ENCODE results near the gene HNF1A. TPM values are rescaled to one million over a fixed set of nuclear protein-coding genes. Genes with fewer than 3 reads are reported as not detected.

Gene HNF1A
- total and polyA plus RNA-seq, 2 donors (not counting 3 experiments of a cell fraction or from before 2014, with no cell fraction given) = not detected

DNA sequence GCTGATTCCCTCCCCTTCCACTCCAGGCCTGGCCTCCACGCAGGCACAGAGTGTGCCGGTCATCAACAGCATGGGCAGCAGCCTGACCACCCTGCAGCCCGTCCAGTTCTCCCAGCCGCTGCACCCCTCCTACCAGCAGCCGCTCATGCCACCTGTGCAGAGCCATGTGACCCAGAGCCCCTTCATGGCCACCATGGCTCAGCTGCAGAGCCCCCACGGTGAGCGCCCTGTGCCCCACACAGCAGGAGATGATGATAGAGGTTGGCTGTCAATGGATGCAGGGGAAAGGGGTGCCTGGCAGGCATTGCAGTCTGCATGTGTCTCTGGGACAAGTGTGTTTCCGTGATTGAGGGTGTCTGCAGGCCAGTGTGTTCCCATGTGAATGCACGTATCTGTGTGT, 19.1 kb downstream of the HNF1A start:
- no peak for DNase-seq (ENCODE audit: low read depth, low spot score)
- CTCF ChIA-PET = interaction anchor here (0.7 to 1.0 kb wide), 3 partner anchors 8 to 63 kb away, joined by 3 to 4 read pairs (median 3); no protein-coding TSS in a partner anchor
- Histone ChIP-seq H3K36me3 (ENCODE audit: control insufficient read depth in 2 of 2, extremely low read depth in 1 of 2, insufficient read depth in 2 of 2, low read length in 2 of 2) (no peaks in the 10 kb centered on the region), H3K4me1 (ENCODE audit: control insufficient read depth, extremely low read depth, insufficient read depth, low read length) (no peaks in the 10 kb centered on the region), H3K9me1 (replicated peaks; ENCODE audit: control insufficient read depth, extremely low read depth, insufficient read depth, low read length) (no peaks in the 10 kb centered on the region), H3K79me2 (ENCODE audit: control insufficient read depth, insufficient read depth, low read length) (no peaks in the 10 kb centered on the region), H3K9ac (replicated peaks; ENCODE audit: extremely low read depth, insufficient read depth, low read length) (no peak overlapping the region), H3K27me3 (ENCODE audit: control insufficient read depth in 2 of 2, insufficient read depth in 2 of 2, low read length in 2 of 2) (peaks cover 0 to 5% of the 10 kb centered on the region in 2 experiments), H3K27ac (ENCODE audit: insufficient read depth, low read depth, low read length) (no peak overlapping the region), H2AFZ (ENCODE audit: low read depth, low read length) (no peak overlapping the region), H3K9me3 (replicated peaks; ENCODE audit: control insufficient read depth, insufficient read depth, low read length) (no peaks in the 10 kb centered on the region), H3K4me2 (ENCODE audit: insufficient read depth, low read length) (no peak overlapping the region), H4K20me1 (replicated peaks; ENCODE audit: control insufficient read depth, extremely low read depth, insufficient read depth, low read length) (no peaks in the 10 kb centered on the region), H3K4me3 (replicated peaks in 1 of 3; ENCODE audit: insufficient read depth in 1 of 3, low read depth in 1 of 3, low read length in 3 of 3) (no peak overlapping the region)
- TF ChIP-seq JUN (IDR thresholded peaks at IDR 0.05; ENCODE audit: borderline replicate concordance, insufficient read depth, insufficient read length, low read depth) = no peak
- TF ChIP-seq FOS (IDR thresholded peaks at IDR 0.05; ENCODE audit: borderline replicate concordance, insufficient read depth, low read length) = no peak
- TF ChIP-seq, protein P1, sequence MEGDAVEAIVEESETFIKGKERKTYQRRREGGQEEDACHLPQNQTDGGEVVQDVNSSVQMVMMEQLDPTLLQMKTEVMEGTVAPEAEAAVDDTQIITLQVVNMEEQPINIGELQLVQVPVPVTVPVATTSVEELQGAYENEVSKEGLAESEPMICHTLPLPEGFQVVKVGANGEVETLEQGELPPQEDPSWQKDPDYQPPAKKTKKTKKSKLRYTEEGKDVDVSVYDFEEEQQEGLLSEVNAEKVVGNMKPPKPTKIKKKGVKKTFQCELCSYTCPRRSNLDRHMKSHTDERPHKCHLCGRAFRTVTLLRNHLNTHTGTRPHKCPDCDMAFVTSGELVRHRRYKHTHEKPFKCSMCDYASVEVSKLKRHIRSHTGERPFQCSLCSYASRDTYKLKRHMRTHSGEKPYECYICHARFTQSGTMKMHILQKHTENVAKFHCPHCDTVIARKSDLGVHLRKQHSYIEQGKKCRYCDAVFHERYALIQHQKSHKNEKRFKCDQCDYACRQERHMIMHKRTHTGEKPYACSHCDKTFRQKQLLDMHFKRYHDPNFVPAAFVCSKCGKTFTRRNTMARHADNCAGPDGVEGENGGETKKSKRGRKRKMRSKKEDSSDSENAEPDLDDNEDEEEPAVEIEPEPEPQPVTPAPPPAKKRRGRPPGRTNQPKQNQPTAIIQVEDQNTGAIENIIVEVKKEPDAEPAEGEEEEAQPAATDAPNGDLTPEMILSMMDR (IDR thresholded peaks at IDR 0.05; ENCODE audit: extremely low read depth in 1 of 2, insufficient read depth in 1 of 2, low read depth in 1 of 2, low read length in 2 of 2) = no peak
- TF ChIP-seq POLR2A (IDR thresholded peaks at IDR 0.05; ENCODE audit: low read depth, low read length) = no peak
- no peak for TF ChIP-seq POLR2AphosphoS5 (IDR thresholded peaks at IDR 0.05; ENCODE audit: insufficient read depth, low read depth, low read length)
- TF ChIP-seq, protein P2, sequence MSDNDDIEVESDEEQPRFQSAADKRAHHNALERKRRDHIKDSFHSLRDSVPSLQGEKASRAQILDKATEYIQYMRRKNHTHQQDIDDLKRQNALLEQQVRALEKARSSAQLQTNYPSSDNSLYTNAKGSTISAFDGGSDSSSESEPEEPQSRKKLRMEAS (IDR thresholded peaks at IDR 0.05; ENCODE audit: insufficient read depth, insufficient read length) = no peak
- TF ChIP-seq EZH2 (IDR thresholded peaks at IDR 0.05; ENCODE audit: borderline replicate concordance, low read depth, low read length, severe bottlenecking) = no peak
- no peak for TF ChIP-seq MYC (IDR thresholded peaks at IDR 0.05; ENCODE audit: low read depth, low read length)
- no peak for TF ChIP-seq GATA2 (IDR thresholded peaks at IDR 0.05; ENCODE audit: insufficient read depth, insufficient read length, low read depth, low read length)
- FAIRE-seq = no peak
- POLR2A ChIA-PET = no interaction called here
- intact Hi-C loops (cut with micrococcal nuclease) (no loop called here), dilution Hi-C loops (cut with MboI; ENCODE audit: extremely low pct_ligation_motif_present, low sequenced_read_pairs) (no loop called here)
- BruUV-seq (replicated peaks) = no TSS peak

Data from endothelial cell of umbilical vein (primary cell).